HG02885 (cell line): Measurements from ENCODE around the gene HM13.
"Not testable (repeated sequence)": the region's sequence is repeated elsewhere in the genome, so short reads cannot be mapped to it uniquely, and the experiment has no call there.

Source experiments
- ATAC-seq: cut with Tn5 transposase; IDR thresholded peaks from one replicate; pipeline ENCODE4 v1.9.1; 2021; ENCODE audit warnings: mild to moderate bottlenecking; ENCODE audit not compliant: unreplicated experiment, poor library complexity

HM13 gene

DNA sequence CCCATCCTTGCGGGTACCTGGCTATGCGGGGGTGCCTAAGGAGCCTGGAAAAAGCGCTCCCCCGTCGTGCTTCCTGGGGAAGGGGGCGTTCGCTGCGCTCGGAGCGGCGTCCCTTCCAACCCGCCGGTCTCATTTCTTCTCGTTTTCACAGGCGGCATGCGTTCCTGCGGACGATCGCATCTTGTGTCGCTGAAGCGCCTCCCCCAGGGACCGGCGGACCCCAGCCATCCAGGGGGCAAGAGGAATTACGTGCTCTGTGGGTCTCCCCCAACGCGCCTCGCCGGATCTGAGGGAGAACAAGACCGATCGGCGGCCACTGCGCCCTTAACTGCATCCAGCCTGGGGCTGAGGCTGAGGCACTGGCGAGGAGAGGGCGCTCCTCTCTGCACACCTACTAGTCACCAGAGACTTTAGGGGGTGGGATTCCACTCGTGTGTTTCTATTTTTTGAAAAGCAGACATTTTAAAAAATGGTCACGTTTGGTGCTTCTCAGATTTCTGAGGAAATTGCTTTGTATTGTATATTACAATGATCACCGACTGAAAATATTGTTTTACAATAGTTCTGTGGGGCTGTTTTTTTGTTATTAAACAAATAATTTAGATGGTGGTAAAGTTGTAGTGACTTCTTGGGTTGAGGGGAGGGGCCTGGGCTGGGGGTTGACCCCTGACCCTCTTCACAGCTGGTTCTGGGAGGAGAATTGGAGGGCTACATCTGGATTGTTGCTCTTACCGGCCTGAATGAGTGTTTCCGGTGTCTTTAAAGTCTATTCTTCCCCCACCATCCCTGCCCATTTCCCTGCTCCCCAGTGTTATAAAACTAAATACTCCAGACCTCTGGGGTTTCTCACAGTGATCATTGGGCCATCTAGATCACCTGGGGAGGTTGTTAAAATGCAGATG is 91.9 kb downstream of the HM13 start:
- ATAC-seq, result no peak

GRCh38 chr20:31606804-31607639 is 92.8 kb downstream of the HM13 start:
- ATAC-seq, result no peak

DNA sequence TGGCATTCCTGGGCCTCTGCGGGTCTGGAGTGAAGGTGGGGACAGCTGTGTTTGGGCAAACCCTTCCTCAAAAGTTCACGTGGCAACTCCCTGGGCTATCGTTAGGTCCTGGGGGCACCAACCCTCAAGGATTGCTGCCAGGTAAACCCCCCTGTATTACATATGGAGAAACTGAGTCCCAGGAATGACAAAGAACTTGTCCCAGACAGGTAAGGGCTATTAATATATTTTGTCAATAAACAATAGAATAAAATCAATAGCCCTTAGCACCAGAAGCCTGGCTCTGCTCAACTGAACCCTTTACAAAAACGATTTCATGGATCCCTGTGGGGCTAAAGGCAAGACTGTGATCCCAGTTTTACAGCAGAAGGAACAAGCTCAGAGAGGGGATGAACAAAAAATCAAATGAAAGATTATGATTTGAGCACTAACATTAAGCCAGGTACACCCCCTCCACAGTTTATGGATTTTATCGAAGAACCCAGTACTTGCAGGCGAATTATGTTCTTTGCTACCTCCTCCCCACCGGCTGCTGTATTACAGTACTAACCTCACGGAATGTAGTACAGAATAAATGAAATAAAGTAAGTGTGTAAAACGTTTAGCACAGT is 93.5 kb downstream of the HM13 start:
- ATAC-seq, result no peak

- no peak for ATAC-seq
These were observed 94.2 kb downstream of the HM13 start for GRCh38 chr20:31608251-31608945.

DNA sequence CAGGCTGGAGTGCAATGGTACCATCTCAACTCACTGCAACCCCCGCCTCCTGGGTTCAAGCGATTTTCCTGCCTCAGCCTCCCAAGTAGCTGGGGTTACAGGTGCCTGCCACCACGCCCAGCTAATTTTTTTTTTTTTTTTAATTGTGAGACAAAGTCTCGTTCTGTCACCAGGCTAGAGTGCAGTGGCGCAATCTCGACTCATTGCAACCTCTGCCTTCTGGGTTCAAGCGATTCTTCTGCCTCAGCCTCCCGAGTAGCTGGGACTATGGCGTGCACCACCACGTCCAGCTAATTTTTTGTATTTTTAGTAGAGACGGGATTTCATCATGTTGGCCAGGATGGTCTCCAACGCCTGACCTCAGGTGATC is 98.0 kb downstream of the HM13 start:
- ATAC-seq, result not testable (repeated sequence)

GRCh38 chr20:31615416-31615815 is 101.2 kb downstream of the HM13 start:
- no peak for ATAC-seq

DNA sequence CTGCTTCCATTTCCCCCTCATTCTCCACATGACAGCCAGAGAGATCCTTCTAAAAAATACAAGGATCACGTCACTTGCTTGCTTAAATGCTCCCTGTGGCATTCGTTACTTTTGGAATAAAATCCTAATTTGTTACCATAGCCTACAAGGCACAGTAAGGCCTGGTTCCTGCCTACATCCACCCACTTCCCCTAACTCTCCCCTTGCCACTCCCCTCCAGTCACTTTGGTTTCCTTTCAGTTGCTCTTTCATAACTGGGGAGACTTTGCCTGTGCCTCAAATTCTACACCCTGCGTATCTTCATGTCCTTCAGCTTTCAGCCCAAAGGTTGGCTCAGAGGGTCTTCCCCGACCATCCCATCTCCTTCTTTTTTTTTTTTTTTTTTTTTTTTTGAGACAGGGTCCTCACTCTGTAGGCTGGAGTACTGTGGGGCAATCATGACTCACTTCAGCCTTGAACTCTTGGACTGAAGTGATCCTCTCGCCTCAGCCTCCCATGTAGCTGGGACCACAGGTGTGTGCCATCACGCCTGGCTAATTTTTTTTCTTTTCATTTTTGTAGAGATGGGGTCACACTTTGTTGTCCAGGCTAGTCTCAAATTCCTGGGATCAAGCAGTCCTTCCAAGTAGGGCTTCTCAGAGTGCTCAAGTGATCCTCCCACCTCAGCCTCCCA is 103.3 kb downstream of the HM13 start:
- ATAC-seq, result no peak
